ENCODE data around the gene HOXD3. TPM values are rescaled to one million over a fixed set of nuclear protein-coding genes. Genes with fewer than 3 reads are reported as not detected.

HOXD3 gene
- polyA plus RNA-seq, 3 donors: not detected

GRCh38 chr2:176123411-176124109, 33.5 kb upstream of the HOXD3 start:
- WGBS (ENCODE audit: insufficient coverage): 4% methylated on average over 33 of the region's 40 CpGs
- intact Hi-C loops (cut with micrococcal nuclease): loop anchor here (5.0 kb wide), 2 partner anchors 41 to 1024 kb away; partner anchors contain the start of gene EVX2 (in 1 of the 2)
- peak overlapping the region; percentile 72 for H3K4me2 ChIP-seq (replicated peaks; ENCODE audit: extremely low read depth, low read length, poor library complexity, severe bottlenecking)

More at GRCh38 chr2:176123411-176124109, 33.5 kb upstream of the HOXD3 start:
- H3K36me3 Mint-ChIP-seq: peaks cover 0 to 13% of the 10 kb centered on the region in 2 donors
- H3K27me3 ChIP-seq (ENCODE audit: control insufficient read depth in 2 of 2, insufficient read depth in 2 of 2, low read length in 2 of 2): peaks cover 88 to 97% of the 10 kb centered on the region in 2 donors
- peaks cover 91 to 99% (median 95%) of the 10 kb centered on the region in 3 donors for H3K27me3 Mint-ChIP-seq (ENCODE audit: low read depth in 3 of 3)
- peaks cover 3 to 64% of the 10 kb centered on the region in 2 donors for H3K9me3 ChIP-seq (replicated peaks in 1 of 2; ENCODE audit: control insufficient read depth in 1 of 2, insufficient read depth in 1 of 2, low read length in 2 of 2)
- no peak for TF ChIP-seq CTCF (IDR thresholded peaks at IDR 0.05)
- peak overlapping the region in 1 of 2 donors; percentile 85 for H3K4me3 Mint-ChIP-seq
- no peak overlapping the region for H3K27ac Mint-ChIP-seq
- H3K9ac ChIP-seq (ENCODE audit: insufficient read depth, low read length, poor library complexity, severe bottlenecking): no peak overlapping the region
- no peak overlapping the region for H3K27ac ChIP-seq (ENCODE audit: low read depth in 1 of 2, low read length in 2 of 2)
- no peaks in the 10 kb centered on the region for H3K36me3 ChIP-seq (replicated peaks in 1 of 2; ENCODE audit: control insufficient read depth in 1 of 2, insufficient read depth in 2 of 2, low read length in 2 of 2)
- no peak overlapping the region for H2AFZ ChIP-seq (ENCODE audit: insufficient read depth, low read depth, low read length, poor library complexity, severe bottlenecking)
- H3K79me2 ChIP-seq (ENCODE audit: insufficient read depth, low read length): no peaks in the 10 kb centered on the region
- H3K4me1 Mint-ChIP-seq: peaks cover 23% of the 10 kb centered on the region
- no peaks in the 10 kb centered on the region for H4K20me1 ChIP-seq (ENCODE audit: insufficient read depth, low read length)
- peak overlapping the region in 1 of 3 experiments; percentile 68 for H3K4me3 ChIP-seq (replicated peaks in 1 of 3; ENCODE audit: low read depth in 2 of 3, low read length in 3 of 3)
- DNase-seq: no peak
- H3K9me3 Mint-ChIP-seq: peaks cover 0 to 32% (median 15%) of the 10 kb centered on the region in 7 donors
- peaks cover 5 to 12% of the 10 kb centered on the region in 2 donors for H3K4me1 ChIP-seq (ENCODE audit: control insufficient read depth in 1 of 2, insufficient read depth in 2 of 2, low read length in 2 of 2)

Measured in CD14-positive monocyte (primary cell).